Measurements from ENCODE around the gene TAAR5. TPM values are rescaled to one million over a fixed set of nuclear protein-coding genes. Genes with fewer than 3 reads are reported as not detected.
A peak's percentile ranks its signal among the peaks of the same experiment; 100 is the strongest.

Gene TAAR5
- total RNA-seq, 1 experiment from 2014 or later, result not detected

DNA sequence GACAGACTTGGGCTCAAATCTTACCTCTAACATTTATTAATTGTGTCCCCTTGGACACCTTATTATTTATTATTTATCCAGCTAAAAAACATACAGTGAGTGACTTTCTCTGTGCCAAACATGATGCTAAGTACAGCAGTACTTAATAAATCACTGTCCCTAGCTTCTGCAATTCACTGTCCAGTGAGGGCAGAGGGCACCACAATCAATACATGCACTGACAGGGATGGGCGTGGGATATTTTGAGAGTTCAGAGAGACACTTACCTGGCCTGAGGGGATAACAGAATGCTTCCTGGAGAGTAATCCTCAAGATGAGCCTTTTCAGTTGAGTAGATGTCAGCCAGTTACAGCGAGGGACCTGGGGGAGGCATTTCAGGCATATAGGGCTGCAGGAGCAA, 43.8 kb upstream of the TAAR5 start:
- intact Hi-C loops (cut with micrococcal nuclease; ENCODE audit: unreplicated experiment), result no loop called here
- TF ChIP-seq, protein P1, sequence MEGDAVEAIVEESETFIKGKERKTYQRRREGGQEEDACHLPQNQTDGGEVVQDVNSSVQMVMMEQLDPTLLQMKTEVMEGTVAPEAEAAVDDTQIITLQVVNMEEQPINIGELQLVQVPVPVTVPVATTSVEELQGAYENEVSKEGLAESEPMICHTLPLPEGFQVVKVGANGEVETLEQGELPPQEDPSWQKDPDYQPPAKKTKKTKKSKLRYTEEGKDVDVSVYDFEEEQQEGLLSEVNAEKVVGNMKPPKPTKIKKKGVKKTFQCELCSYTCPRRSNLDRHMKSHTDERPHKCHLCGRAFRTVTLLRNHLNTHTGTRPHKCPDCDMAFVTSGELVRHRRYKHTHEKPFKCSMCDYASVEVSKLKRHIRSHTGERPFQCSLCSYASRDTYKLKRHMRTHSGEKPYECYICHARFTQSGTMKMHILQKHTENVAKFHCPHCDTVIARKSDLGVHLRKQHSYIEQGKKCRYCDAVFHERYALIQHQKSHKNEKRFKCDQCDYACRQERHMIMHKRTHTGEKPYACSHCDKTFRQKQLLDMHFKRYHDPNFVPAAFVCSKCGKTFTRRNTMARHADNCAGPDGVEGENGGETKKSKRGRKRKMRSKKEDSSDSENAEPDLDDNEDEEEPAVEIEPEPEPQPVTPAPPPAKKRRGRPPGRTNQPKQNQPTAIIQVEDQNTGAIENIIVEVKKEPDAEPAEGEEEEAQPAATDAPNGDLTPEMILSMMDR (IDR thresholded peaks at IDR 0.05; ENCODE audit: unreplicated experiment), result no peak
- CTCF ChIA-PET, result no interaction called here

DNA sequence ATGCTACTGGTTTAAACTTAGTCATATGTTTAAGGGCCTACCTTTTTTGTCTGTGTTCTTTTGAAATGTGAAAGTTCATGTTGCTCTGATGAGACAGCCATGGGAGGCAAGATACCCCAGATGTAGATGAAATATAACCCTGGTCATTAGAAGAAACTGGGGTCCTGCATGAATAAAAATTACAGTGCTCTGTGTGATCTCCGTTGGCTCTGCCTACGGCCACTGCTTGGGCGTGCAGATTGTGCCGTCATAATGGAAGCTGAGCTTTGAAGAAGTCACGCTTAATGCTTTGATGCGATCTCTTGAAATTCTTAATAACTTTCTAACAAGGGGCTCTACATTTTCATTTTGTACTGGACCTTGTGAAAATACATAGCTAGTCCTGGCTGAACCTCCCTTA, 34.6 kb upstream of the TAAR5 start, which contains the start of gene TAAR2:
TAAR2 (minus strand) TSS at position 101 of the 400 bp plus-strand sequence; CDS start at position 101, 0 bp downstream.
- Mint-ChIP-seq H3K4me3 (ENCODE audit: low read depth, unreplicated experiment) (no peak within 1 kb of the TSS), H3K27me3 (ENCODE audit: unreplicated experiment) (no peaks in the 10 kb centered on the region)

More for the DNA sequence above, 43.8 kb upstream of the TAAR5 start:
- Mint-ChIP-seq H3K27me3 (ENCODE audit: unreplicated experiment) (no peaks in the 10 kb centered on the region), H3K9me3 (ENCODE audit: low read depth, unreplicated experiment) (peaks cover 13% of the 10 kb centered on the region), H3K36me3 (ENCODE audit: insufficient read depth, unreplicated experiment) (no peaks in the 10 kb centered on the region), H3K4me3 (ENCODE audit: low read depth, unreplicated experiment) (no peak overlapping the region), H3K27ac (ENCODE audit: unreplicated experiment) (no peak overlapping the region), H3K4me1 (ENCODE audit: low read depth, unreplicated experiment) (peaks cover 8% of the 10 kb centered on the region)
- BruUV-seq (replicated peaks), result no TSS peak
- no peak for DNase-seq

DNA sequence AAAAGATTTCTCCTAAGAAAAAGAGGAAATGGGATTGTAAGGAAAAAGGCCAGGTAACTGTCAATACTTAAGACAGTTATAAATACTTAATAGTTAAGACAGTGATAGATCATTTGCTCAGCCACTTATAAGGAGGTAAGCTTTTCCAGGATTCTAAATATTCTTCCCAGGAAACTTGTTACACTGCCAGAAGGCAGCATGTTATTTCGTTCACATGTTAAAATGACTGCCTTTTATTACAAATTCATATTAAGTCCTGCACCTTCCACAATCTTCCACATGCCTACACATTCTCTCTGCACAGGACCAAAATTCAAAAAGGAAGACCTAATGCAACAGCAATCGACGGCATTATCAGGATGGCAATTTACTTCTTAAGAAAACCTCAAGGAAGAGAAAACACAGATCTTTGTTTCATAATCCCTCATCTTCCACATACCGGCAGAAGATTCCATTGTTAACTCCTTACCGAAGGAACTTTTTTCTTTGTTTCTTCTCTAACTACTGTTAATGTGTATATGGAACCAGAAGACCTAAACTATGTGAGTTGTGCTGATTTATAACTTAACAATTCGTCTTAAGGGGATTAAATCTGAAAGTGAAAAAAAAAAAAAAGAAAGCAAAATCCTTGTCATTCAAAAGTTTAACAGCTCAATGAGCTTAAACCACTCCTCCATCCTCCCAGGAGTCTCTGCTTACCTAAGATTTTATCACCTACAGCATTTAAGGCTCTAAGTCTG, 33.7 kb upstream of the TAAR5 start:
- intact Hi-C loops (cut with micrococcal nuclease; ENCODE audit: unreplicated experiment), result no loop called here

More for the DNA sequence above, 34.6 kb upstream of the TAAR5 start, which contains the start of gene TAAR2:
- intact Hi-C loops (cut with micrococcal nuclease; ENCODE audit: unreplicated experiment), result no loop called here
- TF ChIP-seq, protein P1 (IDR thresholded peaks at IDR 0.05; ENCODE audit: unreplicated experiment), result no peak
- CTCF ChIA-PET, result interaction anchor here (1.1 kb wide), 1 partner anchor 27 kb away, joined by 3 read pairs; no protein-coding TSS in a partner anchor
- Mint-ChIP-seq H3K27ac (ENCODE audit: unreplicated experiment) (no peak within 1 kb of the TSS), H3K9me3 (ENCODE audit: low read depth, unreplicated experiment) (peaks cover under 1% of the 10 kb centered on the region), H3K4me1 (ENCODE audit: low read depth, unreplicated experiment) (peaks cover 20% of the 10 kb centered on the region), H3K36me3 (ENCODE audit: insufficient read depth, unreplicated experiment) (no peaks in the 10 kb centered on the region)
- BruUV-seq (replicated peaks), result no TSS peak
- no peak for DNase-seq

DNA sequence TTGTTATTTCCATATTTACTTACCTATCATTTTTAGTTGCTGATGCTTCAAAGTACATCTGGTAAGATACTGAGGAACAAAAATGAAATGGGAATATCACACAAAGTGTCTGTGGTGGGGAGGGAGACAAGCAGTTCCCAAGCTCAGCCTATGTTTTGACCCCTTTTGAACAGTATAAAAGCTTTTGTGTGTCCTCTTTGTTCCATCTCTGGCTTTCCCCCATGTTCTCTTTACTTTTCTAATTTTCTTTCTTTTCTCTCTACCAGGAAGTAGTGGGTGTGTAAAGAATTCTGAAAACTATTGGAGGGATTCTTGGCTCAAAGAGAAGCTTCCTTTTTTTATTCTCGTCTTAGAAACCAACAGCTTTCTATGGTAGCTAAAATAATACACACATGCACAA, 27.1 kb upstream of the TAAR5 start:
- Mint-ChIP-seq H3K9me3 (ENCODE audit: low read depth, unreplicated experiment) (no peaks in the 10 kb centered on the region), H3K4me3 (ENCODE audit: low read depth, unreplicated experiment) (no peak overlapping the region), H3K27me3 (ENCODE audit: unreplicated experiment) (no peaks in the 10 kb centered on the region), H3K36me3 (ENCODE audit: insufficient read depth, unreplicated experiment) (peaks cover 17% of the 10 kb centered on the region), H3K27ac (ENCODE audit: unreplicated experiment) (peak overlapping the region; percentile 98), H3K4me1 (ENCODE audit: low read depth, unreplicated experiment) (peaks cover 44% of the 10 kb centered on the region)
- no TSS peak for BruUV-seq (replicated peaks)
- intact Hi-C loops (cut with micrococcal nuclease; ENCODE audit: unreplicated experiment), result loop anchor here (10.0 kb wide), 1 partner anchor 98 kb away; the partner anchor contains the start of gene VNN1
- CTCF ChIA-PET, result interaction anchor here (0.5 to 1.3 kb wide), 3 partner anchors 9 to 96 kb away, joined by 3 to 7 read pairs (median 6); no protein-coding TSS in a partner anchor
- TF ChIP-seq, protein P1 (IDR thresholded peaks at IDR 0.05; ENCODE audit: unreplicated experiment), result no peak
- DNase-seq, result no peak

More for the DNA sequence above, 33.7 kb upstream of the TAAR5 start:
- no peak for DNase-seq
- no TSS peak for BruUV-seq (replicated peaks)
- CTCF ChIA-PET, result interaction anchor here (1.1 kb wide), 1 partner anchor 26 kb away, joined by 3 read pairs; no protein-coding TSS in a partner anchor
- Mint-ChIP-seq H3K27me3 (ENCODE audit: unreplicated experiment) (no peaks in the 10 kb centered on the region), H3K27ac (ENCODE audit: unreplicated experiment) (no peak overlapping the region), H3K4me1 (ENCODE audit: low read depth, unreplicated experiment) (peaks cover 20% of the 10 kb centered on the region), H3K9me3 (ENCODE audit: low read depth, unreplicated experiment) (no peaks in the 10 kb centered on the region), H3K36me3 (ENCODE audit: insufficient read depth, unreplicated experiment) (no peaks in the 10 kb centered on the region), H3K4me3 (ENCODE audit: low read depth, unreplicated experiment) (no peak overlapping the region)
- TF ChIP-seq, protein P1 (IDR thresholded peaks at IDR 0.05; ENCODE audit: unreplicated experiment), result no peak
